Activated CD8-positive, alpha-beta memory T cell treated with anti-CD3 and anti-CD28 coated beads, Interleukin-2, amount 50 U/mL, for 4 hours (primary cell): ENCODE data around the gene KEAP1.
"Not testable (repeated sequence)": the region's sequence is repeated elsewhere in the genome, so short reads cannot be mapped to it uniquely, and the experiment has no call there.

Source experiments
- DNase-seq: peaks from one replicate; pipeline ENCODE4 v3.0.0-alpha.2; 2020

The KEAP1 gene

DNA sequence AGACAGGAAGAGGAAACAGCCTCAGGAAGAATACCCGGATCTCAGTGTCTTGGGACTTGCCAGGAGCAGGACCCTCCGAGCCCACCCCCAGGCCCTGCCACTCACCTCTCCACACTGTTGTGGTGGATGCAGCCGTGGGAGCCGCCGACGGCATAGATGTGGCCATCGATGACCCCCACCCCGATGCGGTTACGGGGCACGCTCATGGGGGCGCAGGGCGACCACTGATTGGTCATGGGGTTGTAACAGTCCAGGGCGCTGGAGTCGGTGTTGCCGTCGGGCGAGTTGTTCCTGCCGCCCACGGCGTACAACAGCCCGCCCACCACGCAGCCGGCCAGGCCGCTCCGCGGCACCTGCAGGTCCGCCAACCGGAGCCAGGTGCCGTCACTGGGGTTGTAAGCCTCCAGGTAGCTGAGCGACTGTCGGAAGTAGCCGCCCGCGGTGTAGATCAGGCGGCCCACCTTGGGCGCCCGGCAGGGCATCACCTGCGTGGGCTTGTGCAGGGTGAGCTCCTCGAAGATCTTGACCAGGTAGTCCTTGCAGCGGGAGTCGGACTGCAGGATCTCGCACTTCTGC is 11.6 kb downstream of the KEAP1 start:
- no peak for DNase-seq

DNA sequence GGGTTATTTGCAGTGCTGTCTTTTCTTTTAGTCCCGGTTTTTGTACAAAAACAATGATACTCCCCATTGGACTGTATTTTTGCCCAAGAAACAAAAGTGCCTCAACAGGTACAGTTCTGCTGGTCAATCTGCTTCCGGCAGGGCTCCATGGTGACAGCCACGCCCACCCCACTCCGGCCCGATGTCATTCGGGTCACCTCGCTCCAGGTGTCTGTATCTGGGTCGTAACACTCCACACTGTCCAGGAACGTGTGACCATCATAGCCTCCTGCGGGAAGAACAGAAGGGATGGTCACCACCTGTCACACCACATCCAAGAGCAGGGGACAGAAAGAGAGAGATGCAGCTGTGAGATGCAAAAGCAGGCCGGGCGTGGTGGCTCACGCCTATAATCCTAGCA is 16.6 kb downstream of the KEAP1 start:
- no peak for DNase-seq

DNA sequence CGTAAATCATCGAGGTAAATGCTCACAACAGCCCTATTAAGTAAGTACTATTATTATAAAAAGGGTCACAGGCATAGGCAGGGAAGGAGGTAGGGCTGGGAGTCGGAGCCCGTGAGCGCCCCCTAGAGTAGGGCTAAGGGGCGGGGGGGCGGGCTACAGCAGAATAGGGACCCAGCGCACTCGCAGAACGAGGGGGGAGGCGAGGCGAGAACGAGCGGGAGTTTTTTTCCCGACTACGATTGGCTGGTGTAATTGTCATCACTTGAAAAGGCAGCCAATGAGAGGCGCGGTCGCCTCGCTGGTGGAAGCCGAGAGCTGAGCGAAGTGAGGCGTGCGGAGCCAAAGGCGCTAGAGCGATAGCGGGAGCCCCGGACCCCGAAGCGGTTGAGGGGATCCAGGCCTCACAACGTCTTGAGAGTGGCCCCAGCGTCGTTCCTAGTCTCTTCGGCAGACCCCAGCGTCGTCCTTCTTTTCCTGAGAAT is 24.2 kb downstream of the KEAP1 start:
- peak; percentile 89 for DNase-seq

DNA sequence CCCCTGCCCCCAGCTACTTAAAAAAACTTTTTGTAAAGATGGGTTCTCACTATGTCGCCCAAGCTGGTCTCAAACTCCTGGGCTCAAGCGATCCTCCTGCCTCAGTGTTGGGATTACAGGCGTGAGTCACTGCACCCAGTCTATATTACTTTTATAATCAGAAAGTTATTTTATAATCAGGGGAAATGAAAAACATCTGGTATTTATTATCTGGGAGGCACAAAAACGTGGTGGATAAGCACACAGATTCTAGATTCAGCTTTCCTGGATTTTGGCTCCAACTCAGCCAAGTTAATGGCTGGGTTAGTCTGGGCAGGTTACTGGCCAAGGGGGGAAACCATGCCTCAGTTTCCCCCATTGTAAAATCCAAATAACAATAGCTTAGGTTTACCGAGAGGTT is 24.7 kb downstream of the KEAP1 start:
- no peak for DNase-seq

DNA sequence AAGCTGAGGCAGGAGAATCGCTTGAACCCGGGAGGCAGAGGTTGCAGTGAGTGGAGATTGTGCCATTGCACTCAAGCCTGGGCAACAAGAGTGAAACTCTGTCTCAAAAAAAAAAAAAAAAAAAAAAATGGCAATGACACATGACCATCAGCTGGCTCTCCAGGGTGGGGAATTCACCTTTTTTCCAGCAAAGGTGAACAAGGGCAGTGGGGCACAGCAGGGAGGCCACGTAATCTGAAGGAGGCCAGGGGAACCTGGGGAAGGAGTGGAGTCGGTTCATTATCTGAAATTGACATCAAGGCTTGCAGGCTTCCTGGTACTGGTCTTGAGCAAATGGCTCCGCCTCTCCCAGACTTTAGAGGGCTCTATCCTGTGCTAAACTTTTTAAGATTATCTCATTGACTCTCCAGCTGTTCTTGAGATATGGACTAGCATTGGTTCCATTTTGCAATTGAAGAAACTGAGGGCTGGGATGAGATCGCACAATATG is 28.1 kb downstream of the KEAP1 start:
- DNase-seq = no peak

DNA sequence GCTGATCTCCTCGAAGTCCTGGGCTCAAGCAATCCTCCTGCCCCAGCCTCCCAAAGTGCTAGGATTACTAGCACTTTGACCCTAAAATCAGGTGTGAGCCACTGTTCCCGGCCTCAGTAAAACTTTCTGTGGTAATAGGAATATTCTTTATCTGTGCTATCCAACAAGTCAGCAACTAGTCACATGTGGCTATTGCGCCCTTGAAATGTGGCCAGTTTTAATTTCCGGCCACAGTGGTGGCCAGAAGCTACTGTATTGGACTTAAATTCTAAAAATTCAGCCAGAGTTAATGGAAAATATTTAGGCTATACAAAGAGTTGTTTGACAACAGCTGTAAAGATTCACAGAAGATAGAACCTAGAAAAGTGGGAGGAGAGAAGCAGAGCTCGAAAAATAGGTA is 30.0 kb downstream of the KEAP1 start:
- no peak for DNase-seq

DNA sequence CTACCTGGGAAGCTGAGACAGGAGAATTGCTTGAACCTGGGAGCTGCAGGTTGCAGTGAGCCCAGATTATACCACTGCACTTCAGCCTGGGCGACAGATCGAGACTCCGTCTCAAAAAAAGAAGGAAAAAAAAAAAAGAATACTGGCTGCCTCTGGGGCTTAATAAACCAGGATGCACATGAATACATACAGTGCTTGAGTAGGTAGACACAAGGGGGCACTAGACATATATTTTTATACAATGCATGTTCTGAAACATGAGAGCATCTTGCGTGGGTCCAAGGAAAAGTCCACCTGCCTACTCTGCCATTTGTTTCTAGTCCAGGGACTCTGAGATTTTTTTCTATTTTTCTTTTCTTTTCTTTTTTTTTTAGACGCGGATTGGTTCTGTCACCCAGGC is 31.2 kb downstream of the KEAP1 start:
- no peak for DNase-seq

DNA sequence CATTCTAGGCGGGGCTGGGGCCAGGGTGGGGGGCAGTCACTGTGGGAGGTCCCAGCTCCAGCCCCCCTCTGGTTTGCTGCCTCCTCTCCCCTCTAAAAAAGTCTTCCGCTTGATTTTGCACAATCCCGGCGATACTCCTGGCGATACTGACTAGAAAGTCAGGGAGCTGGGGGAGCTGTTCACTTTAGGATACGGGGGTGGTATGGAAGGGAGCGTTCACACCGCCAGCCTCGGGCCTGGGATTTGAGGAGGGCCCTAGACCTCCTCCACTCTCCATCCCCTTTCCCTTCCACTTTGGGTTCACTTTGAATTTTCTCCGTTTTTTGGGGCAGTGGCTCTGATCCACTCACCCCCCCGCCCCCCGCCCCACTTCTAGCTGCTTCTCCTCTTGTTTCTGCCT is 35.0 kb downstream of the KEAP1 start:
- DNase-seq = no peak

DNA sequence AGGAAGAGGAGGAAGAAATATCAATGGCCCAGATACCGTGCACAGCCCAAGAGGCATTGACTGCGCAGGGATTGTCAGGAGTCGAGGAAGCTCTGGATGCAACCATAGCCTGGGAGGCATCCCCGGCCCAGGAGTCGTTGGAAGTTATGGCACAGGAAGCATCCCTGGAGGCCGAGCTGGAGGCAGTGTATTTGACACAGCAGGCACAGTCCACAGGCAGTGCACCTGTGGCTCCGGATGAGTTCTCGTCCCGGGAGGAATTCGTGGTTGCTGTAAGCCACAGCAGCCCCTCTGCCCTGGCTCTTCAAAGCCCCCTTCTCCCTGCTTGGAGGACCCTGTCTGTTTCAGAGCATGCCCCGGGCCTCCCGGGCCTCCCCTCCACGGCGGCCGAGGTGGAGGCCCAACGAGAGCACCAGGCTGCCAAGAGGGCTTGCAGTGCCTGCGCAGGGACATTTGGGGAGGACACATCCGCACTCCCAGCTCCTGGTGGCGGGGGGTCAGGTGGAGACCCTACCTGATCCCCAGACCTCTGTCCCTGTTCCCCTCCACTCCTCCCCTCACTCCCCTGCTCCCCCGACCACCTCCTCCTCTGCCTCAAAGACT is 36.0 kb downstream of the KEAP1 start:
- no peak for DNase-seq

DNA sequence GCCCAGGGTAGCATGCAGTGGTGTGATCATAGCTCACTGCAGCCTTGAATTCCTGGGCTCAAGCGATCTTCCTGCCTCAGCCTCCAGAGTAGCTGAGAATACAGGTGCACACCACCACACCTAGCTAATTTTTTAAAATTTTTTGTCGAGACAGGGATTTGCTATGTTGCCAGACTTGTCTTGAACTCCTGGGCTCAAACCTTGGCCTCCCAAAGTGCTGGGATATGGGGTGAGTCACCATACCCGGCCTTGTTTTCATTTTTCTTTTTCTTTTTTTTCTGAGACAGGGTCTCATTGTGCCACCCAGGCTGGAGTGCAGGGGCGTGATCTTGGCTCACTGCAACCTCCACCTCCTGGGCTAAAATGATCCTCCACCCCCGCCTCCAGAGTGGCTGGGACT is 38.7 kb downstream of the KEAP1 start:
- no peak for DNase-seq

DNA sequence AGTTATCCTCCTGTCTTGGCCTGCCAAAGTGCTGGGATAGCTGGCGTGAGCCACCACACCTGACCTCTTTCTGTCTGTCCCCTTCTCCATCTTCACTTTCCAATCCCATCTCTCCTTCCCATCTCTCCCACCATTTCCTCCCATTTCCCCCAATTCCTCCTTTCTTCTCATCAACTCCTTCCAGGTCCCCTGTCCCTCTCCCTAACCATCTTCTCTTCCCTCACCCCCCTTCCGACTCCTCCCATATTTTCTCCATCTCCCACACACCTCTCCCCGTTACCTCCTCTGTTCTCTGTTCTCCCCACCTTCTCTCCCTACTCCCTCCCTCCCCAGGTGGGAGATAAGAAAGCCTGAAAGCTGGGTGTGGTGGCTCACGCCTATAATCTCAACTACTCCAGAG is 40.6 kb downstream of the KEAP1 start:
- no peak for DNase-seq

DNA sequence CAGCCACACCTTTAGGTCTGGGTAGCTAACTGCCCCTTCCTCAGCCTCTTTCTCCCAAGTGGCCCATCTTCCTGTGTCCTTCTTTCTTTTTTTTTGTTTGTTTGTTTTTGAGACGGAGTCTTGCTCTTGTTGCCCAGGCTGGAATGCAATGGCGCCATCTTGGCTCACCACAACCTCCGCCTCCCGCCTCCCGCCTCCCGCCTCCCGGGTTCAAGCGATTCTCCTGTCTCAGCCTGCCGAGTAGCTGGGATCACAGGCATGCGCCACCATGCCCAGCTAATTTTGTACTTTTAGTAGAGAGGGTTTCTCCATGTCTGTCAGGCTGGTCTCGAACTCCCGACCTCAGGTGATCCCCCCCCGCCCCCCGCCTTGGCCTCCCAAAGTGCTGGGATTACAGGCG is 41.1 kb downstream of the KEAP1 start:
- DNase-seq = not testable (repeated sequence)

DNA sequence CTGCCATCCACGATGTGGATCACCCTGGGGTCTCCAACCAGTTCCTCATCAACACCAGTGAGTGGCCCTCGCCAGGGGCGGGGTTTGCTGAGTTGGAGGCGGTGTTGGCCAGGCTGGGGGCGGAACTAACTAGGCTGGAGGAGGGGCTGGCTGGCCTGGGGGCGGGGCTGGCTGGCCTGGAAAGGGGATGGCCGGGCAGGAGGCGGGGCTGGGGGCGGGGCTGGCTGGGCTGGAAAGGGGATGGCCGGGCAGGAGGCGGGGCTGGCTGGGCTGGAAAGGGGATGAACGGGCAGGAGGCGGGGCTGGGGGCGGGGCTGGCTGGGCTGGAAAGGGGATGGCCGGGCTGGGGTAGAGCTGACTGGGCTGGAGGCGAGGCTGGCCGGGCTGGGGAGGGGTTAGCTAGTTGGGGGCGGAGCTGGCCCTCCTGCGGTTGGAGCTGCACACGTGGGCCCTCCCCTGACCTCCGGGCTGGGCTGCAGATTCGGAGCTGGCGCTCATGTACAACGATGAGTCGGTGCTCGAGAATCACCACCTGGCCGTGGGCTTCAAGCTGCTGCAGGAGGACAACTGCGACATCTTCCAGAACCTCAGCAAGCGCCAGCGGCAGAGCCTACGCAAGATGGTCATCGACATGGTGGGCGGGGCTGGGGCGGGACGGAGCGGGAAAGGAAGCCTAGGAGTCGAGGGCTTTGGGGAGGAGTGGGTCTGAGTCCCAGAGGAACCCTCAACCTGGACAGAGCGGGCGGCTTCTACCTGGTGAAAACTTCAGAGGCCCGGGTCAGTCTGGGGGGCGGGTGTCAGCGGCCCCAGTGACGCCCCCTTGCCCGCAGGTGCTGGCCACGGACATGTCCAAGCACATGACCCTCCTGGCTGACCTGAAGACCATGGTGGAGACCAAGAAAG is 41.9 kb downstream of the KEAP1 start:
- peak; percentile 77 for DNase-seq

DNA sequence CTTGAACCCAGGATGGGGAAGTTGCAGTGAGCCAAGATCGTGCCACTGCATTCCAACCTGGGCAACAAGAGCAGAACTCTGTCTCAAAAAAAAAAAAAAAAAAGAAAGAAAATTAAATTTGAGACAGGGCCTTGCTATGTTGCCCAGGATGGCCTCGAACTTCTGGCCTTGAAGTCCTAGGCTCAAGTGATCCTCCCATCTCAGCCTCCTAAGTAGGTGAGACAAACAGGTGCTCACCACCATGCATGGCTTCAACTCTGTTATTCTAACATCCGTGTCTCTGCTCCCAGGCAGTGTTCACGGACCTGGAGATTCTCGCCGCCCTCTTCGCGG is 42.5 kb downstream of the KEAP1 start:
- DNase-seq = no peak

DNA sequence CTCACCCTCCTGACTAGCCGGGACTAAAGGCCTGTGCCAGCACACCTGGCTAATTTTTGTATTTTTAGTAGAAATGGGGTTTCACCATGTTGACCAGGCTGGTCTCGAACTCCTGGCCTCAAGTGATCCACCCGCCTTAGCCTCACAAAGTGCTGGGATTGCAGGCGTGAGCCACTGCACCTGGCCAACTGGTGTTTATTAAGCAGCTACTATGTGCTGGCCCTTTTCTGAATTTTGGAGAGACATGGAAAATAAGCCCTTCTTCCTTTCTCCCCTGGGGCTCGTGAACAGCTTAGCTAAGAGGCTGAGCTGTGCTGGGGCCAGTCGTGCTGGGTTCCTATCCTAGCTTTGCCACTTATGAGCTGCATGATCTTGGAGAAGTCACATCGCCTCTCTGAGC is 44.4 kb downstream of the KEAP1 start:
- not testable (repeated sequence) for DNase-seq

DNA sequence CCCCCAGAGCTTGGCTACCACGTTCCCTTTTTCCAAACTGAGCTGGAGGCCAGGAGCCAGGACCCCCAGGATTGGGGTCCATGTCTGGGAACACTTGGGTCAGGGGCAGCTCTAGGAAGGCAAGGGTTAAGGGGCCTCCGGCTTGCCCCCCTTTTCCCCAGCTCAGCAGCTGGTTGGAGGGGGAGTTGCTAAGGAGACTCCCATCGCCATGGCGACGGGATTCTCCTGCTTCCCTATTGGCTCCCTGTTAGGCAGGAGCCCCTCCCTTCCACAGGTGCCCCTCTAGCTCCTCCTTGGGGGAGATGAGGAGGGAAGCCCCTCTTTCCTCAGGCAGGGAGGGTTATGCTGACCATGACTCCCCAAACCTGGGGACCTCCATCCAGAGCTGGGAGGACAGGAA is 48.9 kb downstream of the KEAP1 start:
- no peak for DNase-seq

DNA sequence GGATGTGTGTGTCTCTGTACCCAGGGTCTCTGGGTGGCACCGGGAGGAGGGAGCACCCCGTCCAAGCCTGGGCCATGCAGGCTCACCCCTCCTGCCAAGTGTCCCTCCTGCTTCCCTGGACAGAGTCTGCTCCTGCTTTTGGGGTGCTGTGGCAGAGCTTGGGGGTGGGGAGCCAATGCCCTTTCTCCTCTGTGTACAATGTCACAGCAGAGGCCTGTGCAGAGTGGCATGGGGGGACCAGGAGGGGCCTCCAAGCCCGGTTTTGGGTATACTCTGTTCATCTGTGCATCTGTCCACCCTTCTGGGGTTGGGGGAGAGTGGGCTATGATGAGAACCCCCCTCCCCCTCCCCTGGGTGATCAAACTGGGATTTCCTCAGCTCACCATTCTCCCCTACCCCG is 49.3 kb downstream of the KEAP1 start:
- no peak for DNase-seq

DNA sequence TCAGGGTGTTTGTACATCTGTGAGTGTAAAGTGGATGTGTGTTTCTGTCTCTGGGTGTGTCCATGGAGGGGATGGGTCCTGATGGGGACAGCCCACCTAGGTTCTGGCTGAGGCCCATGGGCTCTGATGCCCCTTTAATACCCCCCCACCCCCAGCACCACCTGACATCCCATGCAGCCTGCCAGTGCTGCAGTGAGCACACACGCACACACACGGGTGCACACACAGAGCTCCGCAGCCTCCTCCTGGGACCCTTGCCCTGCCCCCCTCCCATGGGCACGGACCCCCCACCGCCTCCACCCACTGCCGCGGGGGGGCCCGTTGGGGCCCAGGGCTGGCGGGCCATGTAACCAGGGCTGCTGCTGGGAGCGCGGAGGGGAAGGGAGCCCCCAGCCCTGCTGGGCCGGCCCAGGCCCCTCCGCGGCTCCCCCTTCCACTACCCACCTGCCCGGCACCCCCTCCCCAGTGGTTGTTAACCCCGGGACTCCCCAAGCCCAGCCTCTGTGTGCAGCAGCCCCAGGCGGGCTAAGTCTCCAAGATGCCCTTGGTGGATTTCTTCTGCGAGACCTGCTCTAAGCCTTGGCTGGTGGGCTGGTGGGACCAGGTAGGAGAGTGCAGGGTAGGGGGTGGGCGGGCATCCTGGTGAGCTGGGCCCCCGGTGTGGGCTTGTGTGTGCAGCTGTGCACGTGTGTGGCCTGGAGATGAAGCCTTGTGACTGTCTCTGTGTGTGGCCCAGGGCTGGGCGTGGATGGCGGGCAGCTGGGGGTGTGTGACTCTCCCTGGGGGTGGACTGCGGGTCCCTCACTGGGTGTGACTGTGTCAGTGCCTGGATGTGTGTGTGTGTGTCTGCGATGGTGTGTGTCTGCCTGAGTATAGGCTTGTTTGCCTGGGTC is 50.2 kb downstream of the KEAP1 start:
- no peak for DNase-seq

DNA sequence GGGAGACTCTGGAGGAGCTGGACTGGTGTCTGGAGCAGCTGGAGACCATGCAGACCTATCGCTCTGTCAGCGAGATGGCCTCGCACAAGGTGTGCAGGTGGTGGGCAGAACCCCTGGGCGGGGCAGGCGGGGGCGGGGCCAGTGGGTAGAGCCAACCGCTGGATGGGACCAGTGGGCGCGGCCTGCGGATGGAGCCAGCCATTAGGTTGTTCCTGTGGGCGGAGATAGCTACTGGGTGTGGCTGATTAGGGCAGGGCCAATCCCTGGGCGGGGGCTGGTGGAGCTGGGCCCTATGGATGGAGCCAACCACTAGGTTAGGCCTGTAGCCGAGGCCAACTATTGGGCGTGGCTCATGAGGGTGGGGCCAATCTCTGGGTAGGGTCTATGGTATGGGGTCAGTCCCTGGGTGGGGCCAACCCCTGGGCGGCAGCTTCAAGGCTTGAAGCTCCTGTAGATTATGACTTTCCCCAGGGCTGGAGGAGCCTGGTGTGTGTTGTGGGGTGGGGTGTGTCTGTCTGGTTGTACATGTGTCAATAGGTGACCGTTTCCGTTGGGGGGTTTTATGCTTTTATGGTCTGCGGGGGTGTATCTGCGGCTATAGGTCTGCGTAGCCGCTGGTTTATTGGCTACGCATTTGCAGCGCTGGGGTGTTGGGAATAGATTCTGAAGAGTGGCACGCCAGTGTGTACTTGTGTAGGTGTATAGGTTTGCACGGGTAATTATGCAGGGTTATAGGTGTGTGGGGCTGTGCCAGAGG is 52.1 kb downstream of the KEAP1 start:
- DNase-seq = no peak

DNA sequence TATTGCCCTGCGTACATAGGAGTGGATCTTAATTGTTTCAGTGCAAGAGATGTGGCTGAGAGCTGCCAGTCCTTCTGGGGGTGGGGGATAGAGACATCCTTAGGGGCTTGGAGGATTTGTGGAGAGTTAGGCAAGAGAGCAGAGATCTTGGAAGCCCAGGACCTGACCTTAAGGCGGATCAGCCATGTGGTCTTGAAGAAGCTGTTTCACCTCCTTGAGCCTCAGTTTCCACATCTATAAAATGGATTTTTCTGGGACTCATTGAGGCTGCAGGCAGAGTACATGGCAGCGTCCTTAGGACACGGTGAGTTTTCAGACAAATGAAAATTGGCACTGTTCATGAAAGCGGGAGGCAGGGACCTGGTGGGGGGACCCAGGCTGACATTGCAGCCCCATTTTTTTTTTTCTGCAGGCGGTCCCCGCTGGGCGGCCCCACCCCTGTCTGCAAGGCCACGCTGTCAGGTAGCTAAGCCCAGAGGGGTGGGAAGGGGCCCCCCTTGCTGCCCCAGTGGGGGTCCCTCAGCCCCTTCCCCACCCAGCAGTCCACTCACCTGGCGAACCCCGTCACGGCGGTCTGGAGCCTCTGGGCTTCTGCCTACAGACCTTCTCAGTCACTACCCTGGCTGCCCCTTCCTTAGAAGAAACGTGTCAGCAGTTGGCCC is 52.8 kb downstream of the KEAP1 start:
- no peak for DNase-seq

DNA sequence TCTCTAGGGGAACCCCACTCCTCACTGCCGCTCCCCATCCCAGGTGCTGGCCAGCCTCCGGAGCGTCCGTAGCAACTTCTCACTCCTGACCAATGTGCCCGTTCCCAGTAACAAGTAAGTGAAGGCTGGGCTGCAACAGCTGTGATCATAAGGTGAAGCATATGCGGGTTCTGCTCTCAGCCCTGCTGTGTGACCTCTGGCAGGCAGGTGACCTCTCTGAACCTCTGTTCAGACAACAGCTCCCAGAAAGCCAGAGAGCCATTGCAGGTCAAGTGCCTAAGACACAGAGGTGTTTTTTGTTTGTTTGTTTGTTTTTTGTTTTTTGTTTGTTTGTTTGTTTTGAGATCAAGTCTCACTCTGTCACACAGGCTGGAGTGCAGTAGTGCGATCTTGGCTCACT is 54.1 kb downstream of the KEAP1 start:
- DNase-seq = no peak

DNA sequence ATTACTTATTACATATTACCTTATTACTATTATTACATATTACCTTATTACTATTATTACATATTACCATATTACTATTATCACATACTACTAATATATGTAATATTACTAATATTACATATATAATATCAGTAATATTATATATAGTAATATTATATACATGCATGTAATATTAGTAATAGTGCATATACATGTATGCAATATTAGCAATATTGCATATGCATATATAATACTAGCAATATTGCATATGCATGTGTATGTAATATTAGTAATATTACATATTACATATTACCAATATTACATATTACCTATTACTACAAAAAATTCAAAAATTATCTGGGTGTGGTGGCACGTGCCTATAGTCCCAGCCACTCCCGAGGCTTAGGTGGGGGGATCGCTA is 60.5 kb downstream of the KEAP1 start:
- no peak for DNase-seq
